Measurements from ENCODE around the gene ANKRD11.

ANKRD11 gene

DNA sequence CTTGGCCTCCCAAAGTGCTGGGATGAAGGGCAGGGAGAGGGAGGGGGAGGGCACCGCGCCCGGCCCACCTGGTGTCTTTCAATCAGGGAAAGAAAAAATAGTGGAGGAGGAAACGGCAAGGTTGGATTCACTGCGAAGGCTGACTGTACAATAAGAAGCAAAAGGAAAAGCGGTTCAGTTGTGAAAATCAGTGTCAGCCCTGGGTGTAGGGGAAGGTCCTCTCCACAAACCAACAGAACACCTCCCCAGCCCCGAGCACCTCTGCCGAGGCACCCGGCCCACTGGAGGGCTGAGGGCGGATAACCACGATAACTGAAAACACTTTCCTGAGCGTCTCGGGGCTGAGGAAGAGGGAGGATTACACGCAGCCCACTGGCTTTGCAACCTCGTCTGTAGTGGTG, 16.4 kb upstream of the ANKRD11 start:
- peak; percentile 20 for DNase-seq (ENCODE audit: low read depth)

DNA sequence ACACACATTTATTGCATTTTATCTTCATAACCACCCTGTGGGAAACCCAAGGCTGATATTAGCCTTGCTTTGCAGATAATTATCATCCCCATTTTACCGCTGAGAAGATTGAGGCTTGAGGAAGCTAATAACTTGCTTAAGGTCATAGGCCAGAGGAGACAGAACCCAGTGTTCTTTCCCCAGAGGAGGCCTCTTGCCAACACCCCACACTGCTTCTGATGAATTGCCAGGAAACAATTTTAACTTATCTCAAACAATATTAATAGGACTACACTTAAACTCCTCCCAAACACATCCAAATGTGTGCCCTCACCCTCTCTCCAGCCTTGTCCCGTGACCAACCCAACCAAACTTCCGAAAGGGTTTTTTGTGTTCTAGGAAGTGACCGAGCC, 15.7 kb upstream of the ANKRD11 start:
- DNase-seq (ENCODE audit: low read depth) = no peak

DNA sequence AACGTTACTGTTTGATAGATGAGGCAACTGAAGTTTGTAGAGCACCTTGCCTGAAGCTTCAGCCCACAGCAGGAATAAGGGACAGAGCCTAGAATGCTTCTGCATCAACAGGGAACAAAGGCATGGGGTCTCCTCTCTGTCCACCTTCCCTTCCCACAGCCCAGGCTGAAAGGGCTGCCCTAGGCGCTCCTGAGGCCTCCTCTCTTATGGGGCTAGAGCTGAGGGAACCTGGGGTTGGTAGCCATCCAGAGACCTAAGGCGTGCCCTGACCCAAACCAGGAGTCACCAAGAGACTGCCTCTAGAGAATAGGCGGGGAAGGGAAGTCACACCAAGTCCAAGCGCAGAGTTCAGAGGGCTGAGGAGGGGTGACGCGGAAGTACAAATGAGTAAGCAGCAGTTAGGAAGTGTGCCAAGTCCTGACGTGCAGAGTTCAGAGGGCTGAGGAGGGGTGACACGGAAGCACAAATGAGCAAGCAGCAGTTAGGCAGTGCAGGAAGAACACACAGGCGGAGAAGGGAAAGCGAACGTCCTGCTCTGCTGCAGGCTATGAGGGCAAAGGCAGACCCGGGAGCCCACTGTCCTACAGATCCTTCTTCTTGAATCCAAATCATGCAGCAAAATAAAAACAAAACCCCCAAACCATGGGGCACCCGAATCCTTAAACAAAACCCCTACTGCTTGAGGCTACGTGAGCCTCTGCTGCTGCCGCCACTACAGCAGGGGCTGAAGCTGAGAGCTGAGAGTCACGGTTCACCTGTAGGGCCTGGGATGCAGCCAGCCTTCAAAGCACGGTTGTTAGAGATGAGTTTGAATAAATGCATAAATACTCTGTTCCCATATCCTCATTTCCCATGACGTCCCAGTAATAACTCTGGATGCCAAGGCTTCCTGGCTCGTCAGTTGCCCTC, 15.1 kb upstream of the ANKRD11 start:
- peak; percentile 82 for DNase-seq (ENCODE audit: low read depth)

DNA sequence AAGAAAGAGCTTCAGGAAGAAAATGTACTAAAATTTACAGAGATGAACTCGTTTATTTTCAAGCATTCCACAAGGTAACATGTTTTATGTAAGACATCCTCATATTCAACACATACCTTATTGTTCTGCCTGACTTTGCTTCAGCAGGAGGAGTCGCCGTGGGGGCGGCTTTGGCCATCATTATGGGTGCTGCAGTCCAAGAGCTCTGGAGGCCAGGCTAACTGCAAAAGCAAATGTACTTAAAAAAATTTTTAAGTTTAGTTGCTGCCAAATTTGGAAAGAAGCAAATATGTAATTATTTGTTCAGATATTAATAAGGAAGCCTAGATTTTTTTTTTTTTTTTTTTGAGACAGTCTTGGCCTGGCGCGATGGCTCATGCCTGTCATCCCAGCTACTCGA, 13.7 kb upstream of the ANKRD11 start:
- DNase-seq (ENCODE audit: low read depth) = no peak

DNA sequence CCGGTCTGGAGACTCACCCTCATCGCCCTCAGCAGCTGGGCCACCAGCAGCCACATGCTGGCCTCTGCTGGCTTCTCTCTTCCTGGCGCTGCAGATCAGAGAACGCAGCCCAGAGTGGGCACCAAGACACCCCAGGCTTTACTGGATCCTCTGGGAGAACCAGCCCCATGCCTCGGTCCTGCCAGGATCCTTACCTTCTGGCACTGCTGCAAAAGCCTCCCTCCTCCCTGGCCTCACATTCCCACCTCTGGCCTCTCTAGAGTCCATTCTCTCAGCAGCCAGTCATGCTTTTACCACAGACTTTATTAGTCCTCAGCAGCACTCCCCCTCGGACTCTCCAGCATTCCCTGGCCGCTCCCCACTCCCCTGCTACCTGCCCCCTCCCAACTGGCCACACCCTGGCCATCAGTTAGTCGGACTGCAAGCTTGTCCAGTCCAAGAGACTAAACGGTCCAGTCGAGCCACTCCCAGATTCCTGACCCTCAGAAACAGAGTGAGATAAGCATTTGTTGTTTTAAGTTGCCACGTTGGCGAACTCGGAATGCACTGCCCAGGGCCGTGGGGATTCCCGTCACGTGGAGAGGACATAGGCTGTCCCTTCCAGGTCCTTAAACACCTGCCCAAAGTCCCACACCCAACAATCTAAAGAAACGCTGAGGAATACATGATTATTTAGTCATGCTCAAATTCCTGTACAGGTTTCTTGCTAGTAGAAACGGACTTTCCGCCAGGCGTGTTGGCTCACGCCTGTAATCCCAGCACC, 11.9 kb upstream of the ANKRD11 start:
- no peak for DNase-seq (ENCODE audit: low read depth)

DNA sequence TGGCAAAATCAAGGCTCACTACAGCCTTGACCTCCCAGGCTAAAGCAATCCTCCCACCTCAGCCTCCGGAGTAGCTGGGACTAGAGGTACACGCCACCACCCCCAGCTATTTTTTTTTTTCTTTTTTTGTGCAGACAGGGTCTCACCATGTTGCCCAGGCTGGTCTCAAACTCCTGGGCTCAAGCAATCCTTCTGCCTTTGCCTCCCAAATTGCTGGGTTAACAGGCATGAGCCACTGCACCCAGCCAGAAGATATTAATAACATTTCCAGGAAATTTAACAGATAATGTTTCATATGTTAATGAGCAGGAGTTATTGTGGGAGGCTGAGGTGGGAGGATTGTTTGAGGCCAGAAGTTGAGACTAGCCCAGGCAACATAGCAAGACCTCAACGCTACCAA, 9.4 kb upstream of the ANKRD11 start:
- DNase-seq (ENCODE audit: low read depth) = no peak

DNA sequence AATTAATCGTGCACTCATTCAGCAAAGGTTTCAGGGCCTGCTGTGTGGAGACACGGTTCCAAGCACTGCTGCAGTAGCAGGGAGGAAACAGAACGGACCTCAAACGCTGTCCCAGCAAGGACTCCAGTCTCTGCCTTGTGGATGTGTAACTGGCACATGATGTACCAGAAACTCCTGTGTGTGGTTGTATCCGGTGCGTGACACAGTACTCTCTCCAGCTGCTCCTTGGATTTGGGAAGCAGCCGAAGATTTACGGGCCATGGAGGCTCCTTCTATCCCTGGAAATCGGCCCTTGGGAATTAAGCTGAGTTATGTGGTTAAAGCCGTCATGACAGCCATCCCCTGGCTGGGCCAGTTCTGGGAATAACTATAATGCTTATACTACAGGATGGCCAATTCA, 8.5 kb upstream of the ANKRD11 start:
- no peak for DNase-seq (ENCODE audit: low read depth)

DNA sequence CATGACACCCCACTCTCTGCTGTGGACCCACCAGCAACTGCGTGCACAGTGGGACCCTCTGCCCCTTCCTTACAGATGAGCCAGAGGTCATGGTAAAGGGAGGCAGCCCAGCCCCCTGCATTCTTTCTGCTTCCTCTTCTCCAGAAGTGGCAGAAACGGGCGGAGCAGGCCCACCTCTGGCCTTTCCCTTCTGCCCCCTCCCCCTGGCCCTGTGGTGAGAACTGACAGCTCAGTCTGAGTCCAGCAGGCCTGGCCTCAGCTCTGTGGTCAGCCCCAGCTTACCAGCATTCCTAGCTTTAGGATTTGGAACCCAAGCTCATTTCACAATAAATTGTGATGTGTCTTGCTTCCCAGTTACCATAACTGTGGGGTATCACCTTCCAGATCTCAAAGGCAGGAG, 4.8 kb upstream of the ANKRD11 start:
- no peak for DNase-seq (ENCODE audit: low read depth)

DNA sequence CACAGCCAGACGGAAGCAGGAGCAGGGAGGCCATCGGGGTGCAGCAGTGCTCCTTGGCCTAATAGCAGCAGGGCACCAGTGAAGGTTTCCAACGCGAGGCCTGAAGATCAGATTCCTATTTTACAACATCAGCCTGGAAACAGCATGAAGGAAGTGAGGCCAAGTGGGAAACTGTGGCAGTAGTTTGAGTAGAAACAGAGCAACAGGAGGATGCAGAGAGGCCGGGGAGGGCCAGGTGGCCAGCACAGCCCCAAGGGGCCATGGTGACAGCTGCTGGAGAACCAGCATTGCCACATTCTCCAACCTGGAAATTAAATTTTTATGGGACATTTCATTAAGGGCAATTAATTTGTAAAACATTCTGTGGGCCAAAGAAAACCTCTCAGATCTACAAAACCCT, 3.4 kb upstream of the ANKRD11 start:
- no peak for DNase-seq (ENCODE audit: low read depth)

DNA sequence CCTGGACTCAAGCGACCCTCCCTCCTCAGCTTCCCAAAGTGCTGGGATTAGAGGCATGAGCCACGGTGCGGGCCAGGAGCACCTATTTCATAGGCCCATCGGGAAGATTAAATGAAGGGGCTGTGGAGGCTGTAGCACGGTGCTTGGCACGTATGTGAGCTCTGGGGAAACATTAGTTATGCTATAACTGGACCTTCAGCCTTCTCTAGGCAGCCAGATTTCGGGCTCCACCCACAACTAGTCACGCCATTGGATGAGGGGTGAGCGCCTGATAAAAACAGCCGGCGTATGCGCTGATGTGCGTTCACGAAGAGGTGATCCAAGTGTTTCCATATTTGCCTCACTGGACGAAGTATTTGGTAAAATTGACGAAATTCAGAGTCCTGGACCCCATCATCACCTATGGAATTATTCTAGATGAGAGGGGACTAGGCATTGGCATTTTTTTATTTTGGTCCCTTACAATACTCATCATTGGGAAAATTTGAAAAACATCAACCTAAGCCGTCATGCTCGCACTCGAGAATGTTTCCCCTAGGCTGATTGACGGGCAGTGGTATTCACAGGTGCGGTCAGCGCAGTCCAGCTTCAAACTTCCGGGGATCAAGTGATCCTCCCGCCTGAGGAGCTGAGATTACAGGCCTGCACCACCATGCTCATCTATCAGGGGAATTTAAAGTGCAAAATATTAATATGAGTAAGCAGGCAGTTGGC, 1.8 kb upstream of the ANKRD11 start:
- no peak for DNase-seq (ENCODE audit: low read depth)

DNA sequence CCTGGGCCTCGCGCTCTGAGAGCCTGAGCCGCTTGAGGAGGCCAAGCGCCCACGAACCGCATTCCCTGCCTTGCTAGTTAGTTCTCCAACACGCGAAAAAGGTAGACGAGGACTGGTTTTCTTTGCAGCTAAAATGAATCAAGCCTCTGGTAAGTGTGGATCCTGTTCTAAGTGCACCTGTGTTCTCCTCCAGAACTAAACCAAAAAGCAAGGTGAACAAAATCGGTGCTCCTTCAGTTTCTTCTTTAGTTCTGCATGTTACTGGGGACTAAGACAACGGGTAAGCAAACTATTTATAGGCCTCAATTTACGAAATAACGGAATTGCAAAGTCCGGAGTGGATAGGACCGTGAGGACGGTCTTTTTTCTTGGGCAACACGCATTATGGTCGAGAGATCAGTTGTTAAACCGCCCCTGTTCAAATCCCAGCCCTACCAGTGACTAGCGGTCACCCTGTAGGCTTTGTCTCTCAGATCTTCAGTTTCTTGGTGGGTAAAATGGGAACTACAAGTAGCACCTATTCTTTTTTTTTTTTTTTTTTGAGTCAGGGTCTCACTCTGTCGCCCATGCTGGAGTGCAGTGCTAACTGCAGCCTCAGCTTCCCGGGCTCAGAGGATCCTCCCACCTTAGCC, 993 bp upstream of the ANKRD11 start:
- DNase-seq (ENCODE audit: low read depth) = no peak

DNA sequence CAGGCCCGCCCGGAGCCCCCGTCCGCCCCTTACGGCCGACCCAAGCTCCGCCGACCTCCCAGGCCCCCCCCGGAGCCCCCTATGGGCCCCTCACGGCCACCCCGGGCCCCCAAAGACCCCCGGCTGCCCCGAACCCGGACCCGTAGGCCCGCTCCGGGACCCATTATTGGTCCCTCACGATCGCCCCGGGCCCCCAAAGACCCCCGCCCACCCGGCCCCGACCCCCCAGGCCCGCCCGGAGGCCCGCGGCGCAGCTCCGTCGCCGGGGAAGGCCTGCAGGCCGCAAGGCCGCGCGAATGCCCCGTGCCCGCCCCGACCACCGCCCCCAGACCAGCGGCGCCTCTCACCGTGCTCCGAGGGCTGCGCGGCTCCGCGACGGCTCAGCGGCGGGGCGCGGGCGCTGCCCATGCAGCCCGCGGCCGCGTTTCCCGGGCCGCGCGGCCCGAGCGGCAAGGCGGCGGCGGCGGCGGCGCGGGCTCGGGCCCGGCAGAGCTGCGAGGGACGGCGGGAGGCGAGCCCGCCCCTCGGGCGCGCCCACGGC, 393 bp downstream of the ANKRD11 start:
- no peak for DNase-seq (ENCODE audit: low read depth)

DNA sequence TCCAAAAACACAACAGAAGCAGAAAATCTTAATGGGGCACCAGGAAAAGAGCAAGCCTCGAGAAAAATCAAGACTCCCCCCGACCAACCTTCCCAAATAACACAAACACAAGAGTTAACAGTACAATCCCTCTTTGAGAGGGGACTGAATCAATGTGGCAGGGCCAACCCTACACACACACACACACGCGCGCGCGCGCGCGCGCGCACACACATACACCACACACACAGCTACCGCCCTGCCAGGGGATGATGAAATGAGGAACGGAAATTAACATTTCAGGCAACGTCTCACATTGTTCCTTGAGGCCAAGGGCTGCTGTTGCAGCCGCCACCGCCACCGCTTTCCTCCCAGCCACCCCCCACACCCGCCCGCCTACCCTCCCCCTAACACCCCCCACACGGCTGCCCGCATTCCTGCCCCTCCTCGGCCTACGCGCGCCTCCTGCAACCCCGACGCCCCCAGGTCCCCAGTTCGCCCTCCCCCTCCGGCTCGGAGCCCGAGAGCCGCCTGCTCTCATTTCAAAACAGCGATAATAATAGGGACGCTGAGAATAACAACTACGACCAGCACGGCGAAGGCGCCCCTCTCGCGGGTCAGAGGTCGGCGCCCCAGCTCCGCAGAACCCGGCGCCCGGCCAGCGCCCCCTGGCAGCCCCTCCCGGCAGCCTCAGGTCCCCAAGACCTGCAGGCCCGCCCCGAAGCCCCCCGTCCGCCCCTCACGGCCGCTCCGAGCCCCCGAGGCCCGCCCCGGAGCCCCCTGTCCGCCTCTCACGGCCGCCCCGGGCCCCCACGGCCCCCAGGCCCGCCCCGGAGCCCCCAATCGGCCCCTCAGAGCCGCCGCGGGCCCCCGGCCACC, 1.1 kb downstream of the ANKRD11 start:
- DNase-seq (ENCODE audit: low read depth) = peak; percentile 76

DNA sequence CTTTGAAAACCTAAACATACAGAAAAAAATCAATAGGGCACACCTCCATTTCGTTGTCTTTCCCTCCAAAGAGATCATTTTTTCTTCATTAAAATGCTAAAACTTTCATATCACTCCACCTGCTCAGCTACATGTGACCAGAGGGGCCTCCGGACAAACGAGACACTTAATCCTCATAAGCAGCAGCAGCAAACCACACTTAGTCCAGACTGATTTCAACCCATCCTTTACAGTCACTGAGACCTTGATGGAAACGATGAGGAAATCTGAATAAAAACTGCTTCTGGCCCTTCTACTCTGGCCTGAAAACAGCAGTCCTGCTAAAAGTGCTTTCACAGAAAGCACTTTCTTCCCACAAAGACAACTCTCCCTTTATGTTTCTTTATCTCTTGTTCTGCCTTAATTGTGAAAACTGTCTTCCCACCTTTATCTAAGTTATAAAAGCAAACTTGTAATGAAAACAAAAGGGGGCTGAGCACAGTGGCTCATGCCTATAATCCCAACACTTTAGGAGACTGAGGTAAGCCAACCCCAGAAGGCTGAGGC, 4.6 kb downstream of the ANKRD11 start:
- no peak for DNase-seq (ENCODE audit: low read depth)

DNA sequence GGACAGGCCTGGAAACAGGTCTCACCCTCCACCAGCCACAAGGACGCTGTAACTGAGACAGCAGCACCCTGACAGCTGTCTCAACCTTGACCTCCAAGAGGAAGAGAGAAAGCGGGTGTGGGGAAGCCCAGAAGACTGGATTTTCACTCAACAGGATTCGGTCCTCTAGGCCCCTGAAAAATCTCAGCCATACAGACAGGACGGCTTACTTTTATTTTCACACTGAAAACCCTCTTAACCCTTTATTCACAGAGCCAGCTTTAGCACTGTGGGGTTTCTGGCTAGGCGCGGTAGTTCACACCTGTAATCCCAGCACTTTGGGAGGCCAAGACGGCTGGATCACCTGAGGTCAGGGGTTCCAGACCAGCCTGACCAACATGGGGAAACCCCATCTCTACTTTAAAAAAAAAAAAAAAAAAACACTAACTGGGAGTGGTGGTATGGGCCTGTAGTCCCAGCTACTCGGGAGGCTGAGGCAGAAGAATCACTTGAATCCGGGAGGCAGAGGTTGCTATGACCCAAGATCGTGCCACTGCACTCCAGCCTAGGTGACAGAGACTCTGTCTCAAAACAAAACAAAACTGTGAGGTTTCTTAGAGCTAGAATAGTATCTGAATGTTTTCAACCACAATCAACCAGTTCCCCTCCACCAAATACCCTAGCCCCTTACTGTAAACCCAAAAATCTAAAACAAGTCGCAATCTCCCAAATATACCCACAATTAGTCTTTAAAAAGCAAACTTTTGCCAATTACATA, 5.3 kb downstream of the ANKRD11 start:
- no peak for DNase-seq (ENCODE audit: low read depth)

DNA sequence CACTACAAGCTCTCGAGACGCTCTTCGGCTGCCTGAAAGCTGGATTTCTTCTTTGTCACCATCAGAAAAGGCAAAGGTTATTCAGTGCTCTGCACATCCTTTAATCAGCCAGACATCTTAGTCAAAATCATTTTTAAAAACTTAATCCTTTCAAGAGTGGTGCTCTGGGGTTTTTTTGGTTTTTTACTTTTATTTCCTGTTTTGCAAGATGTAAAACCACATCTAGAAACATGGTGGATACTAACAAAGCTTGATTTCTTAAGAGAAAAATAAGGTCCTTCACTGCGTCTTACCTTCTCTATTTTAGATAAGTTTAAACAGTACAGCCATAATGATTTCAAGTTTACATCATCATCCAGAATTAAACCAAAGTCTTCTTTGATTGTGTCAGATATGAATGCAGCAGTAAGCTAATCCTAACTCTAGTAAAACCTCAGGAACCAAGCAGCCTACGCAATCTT, 6.3 kb downstream of the ANKRD11 start:
- no peak for DNase-seq (ENCODE audit: low read depth)

DNA sequence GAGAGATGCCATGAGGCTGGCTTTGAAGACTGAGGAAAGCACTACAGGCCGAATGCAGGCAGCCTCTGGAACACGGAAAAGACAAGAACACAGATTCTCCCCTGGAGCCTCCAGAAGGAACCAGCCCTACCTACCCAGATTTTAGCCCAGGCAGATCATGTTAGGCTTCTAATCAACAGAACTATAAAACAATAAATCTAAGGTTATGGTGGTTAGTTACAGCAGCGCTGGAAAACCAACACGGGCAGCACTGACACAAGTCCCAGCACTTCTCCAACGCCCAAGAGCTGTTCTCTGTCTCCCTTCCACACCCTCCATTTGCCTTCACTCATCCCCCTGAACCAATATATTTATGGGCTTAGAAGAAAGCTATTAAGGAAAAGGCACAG, 7.5 kb downstream of the ANKRD11 start:
- DNase-seq (ENCODE audit: low read depth) = no peak

DNA sequence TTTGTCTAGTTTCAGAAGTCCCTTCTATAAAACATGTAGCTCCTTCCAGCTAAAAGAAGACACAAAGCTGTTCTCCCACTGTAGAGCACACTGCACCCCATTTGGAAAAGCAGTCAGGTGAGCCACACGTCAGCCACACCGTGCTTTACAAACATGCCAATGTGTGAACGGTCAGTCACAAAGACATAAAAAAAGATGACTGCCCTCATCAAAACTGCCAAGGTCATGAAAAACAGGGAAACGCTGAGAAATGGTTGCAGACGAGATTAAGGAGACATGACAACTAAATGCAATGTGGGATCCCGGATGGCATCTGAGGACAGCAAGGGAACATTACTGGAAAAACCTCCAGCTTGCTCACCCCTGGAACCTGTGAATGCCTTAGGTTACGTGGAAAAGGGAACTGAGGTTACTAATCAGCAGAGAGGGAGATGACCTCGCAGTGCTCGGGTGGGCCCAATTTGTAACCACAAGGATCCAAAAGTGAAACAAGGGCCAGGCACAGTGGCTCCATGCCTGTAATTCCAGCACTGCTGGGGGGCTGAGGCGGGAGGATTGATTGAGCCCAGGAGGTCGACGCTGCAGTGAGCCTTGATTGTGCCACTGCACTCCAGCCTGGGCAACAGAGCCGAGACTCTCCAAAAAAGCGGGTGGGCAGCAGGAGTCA, 8.1 kb downstream of the ANKRD11 start:
- no peak for DNase-seq (ENCODE audit: low read depth)

DNA sequence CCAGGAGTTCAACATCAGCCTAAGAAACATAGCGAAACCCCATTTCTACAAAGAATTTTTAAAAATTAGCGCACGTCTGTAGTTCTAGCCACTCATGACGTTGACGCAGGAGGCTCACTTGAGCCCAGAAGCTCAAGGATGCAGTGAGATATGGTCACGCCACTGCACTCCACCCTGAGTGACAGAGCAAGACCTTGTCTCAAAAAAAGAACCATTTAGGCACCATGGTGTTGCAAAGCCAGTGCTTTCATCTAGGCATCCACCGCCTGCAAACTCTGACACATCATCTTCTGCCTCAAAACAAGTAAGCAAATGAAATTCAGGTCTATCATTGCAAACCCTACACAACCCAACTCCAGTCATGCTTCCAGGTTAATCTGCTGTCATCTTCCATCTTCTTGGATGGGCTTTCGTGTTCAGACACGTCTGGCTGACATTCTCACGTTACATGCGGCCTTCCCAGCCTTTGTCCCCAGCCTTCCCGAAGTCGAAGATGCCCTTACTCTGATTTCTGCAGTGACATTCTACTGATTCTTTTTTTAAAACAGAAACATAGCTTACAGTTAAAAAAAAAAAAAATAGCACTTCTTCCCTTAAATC, 8.9 kb downstream of the ANKRD11 start:
- DNase-seq (ENCODE audit: low read depth) = no peak
